Endodermal cell (in vitro differentiated cells): ENCODE results near the gene TUBA3D. TPM values are rescaled to one million over a fixed set of nuclear protein-coding genes. Genes with fewer than 3 reads are reported as not detected.
"Not testable (repeated sequence)": the region's sequence is repeated elsewhere in the genome, so short reads cannot be mapped to it uniquely, and the experiment has no call there.

Source experiments
- DNase-seq: peaks from one replicate; pipeline ENCODE4 v3.0.0-alpha.2; 2017
- H3K27ac ChIP-seq: 2 replicates; pipeline ENCODE4 v1.5.1; 2013; ENCODE audit warnings: mild to moderate bottlenecking, low read depth, low read length, moderate library complexity
- H3K27me3 ChIP-seq: 2 replicates; pipeline ENCODE4 v1.6.1; 2013; ENCODE audit warnings: mild to moderate bottlenecking, low read length, moderate library complexity; ENCODE audit not compliant: insufficient read depth, control insufficient read depth, poor library complexity, severe bottlenecking
- H3K36me3 ChIP-seq: 2 replicates; pipeline ENCODE4 v1.7.0; 2013; ENCODE audit warnings: mild to moderate bottlenecking, low read length, moderate library complexity; ENCODE audit not compliant: control insufficient read depth, insufficient read depth
- H3K4me1 ChIP-seq: one replicate; pipeline ENCODE4 v1.7.0; 2013; ENCODE audit warnings: low read length; ENCODE audit not compliant: control insufficient read depth, insufficient read depth
- H3K4me3 ChIP-seq: 2 replicates; pipeline ENCODE4 v1.5.1; 2013; ENCODE audit warnings: mild to moderate bottlenecking, low read length, moderate library complexity
- H3K9ac ChIP-seq: 2 replicates; pipeline ENCODE4 v1.6.1; 2013; ENCODE audit warnings: mild to moderate bottlenecking, low read length, moderate library complexity; ENCODE audit not compliant: poor library complexity, severe bottlenecking; ENCODE audit errors: extremely low read depth
- H3K9me3 ChIP-seq: 2 replicates; pipeline ENCODE4 v1.6.1; 2013; ENCODE audit warnings: mild to moderate bottlenecking, low read length, moderate library complexity; ENCODE audit not compliant: control insufficient read depth
- H3K27ac Mint-ChIP-seq: 2 replicates; pipeline ENCODE4 v1.8.0; 2020; ENCODE audit warnings: mixed read lengths
- H3K27me3 Mint-ChIP-seq: 2 replicates; pipeline ENCODE4 v1.8.0; 2021; ENCODE audit warnings: mild to moderate bottlenecking, mixed read lengths; ENCODE audit not compliant: insufficient read depth
- H3K36me3 Mint-ChIP-seq: 2 replicates; pipeline ENCODE4 v1.8.0; 2020; ENCODE audit warnings: low read depth, mixed read lengths
- H3K4me1 Mint-ChIP-seq: 2 replicates; pipeline ENCODE4 v1.8.0; 2020; ENCODE audit warnings: mixed read lengths
- H3K4me3 Mint-ChIP-seq: 2 replicates; pipeline ENCODE4 v1.8.0; 2020; ENCODE audit warnings: mild to moderate bottlenecking, moderate library complexity, mixed read lengths
- H3K9me3 Mint-ChIP-seq: 2 replicates; pipeline ENCODE4 v1.8.0; 2020; ENCODE audit warnings: mild to moderate bottlenecking, mixed read lengths
- CTCF ChIP-seq: fragments of 200-600 bp; sonication (generic); conservative IDR thresholded peaks from 2 replicates; pipeline ENCODE4 v1.5.0; 2021; ENCODE audit warnings: antibody characterized with exemption, mild to moderate bottlenecking
- WGBS, 2 experiments: methylation state at CpG; one replicate each; pipeline versions ENCODE4 v1.1.5 to v1.1.7; 2013; ENCODE audit warnings: missing lambda C conversion rate in 2 of 2, mixed read lengths in 1 of 2; ENCODE audit not compliant: insufficient coverage in 1 of 2, insufficient read length in 1 of 2; 5-methylcytosine and 5-hydroxymethylcytosine counted together
- total RNA-seq, 2 donors: library from RNA; stranded (reverse); fragmentation: NEBNext Ultra II Directional in 1 of 2; extraction: Animal tissue kit (Norgen Biotek cat#: 25700) in 1 of 2; gene quantifications; 2 replicates in 1 of 2; 3 replicates in 1 of 2; pipeline ENCODE4 v1.2.1, GENCODE V29; 2021

The TUBA3D gene
- total RNA-seq, 2 donors from 2014 or later, result not detected

- H3K27ac Mint-ChIP-seq, H3K36me3 Mint-ChIP-seq, H3K27ac ChIP-seq, H3K27me3 ChIP-seq, H3K36me3 ChIP-seq, H3K4me3 Mint-ChIP-seq, DNase-seq, H3K9ac ChIP-seq, H3K4me1 Mint-ChIP-seq, H3K4me3 ChIP-seq, H3K9me3 Mint-ChIP-seq, H3K4me1 ChIP-seq, H3K27me3 Mint-ChIP-seq, H3K9me3 ChIP-seq: not testable (repeated sequence)
- 94 to 97% methylated on average over 43 to 89 of the region's 90 CpGs for WGBS, 2 experiments
These were observed 31.0 kb upstream of the TUBA3D start for GRCh38 chr2:131444736-131445514.

GRCh38 chr2:131445515-131445797 is 30.5 kb upstream of the TUBA3D start:
- not testable (repeated sequence) for H3K9me3 ChIP-seq, H3K27ac Mint-ChIP-seq, H3K4me3 Mint-ChIP-seq, H3K4me1 ChIP-seq, H3K36me3 ChIP-seq, DNase-seq, H3K4me3 ChIP-seq, H3K9me3 Mint-ChIP-seq, H3K27ac ChIP-seq, H3K27me3 Mint-ChIP-seq, H3K27me3 ChIP-seq, H3K9ac ChIP-seq, H3K4me1 Mint-ChIP-seq, H3K36me3 Mint-ChIP-seq
- WGBS, 2 experiments, result 97% methylated on average over 21 of the region's 21 CpGs; no CpG with 5 or more reads in 1 of the 2 experiments

- Mint-ChIP-seq H3K4me3 (no peak overlapping the region), H3K27me3 (peaks cover 8% of the 10 kb centered on the region), H3K36me3 (no peaks in the 10 kb centered on the region), H3K4me1 (no peaks in the 10 kb centered on the region), H3K9me3 (peaks cover 1% of the 10 kb centered on the region), H3K27ac (no peak overlapping the region)
- Histone ChIP-seq H3K36me3 (no peaks in the 10 kb centered on the region), H3K9ac (no peak overlapping the region), H3K27me3 (no peaks in the 10 kb centered on the region), H3K27ac (no peak overlapping the region), H3K9me3 (no peaks in the 10 kb centered on the region), H3K4me3 (no peak overlapping the region), H3K4me1 (no peaks in the 10 kb centered on the region)
- DNase-seq, result no peak
- TF ChIP-seq CTCF, result no peak
- 96 to 100% methylated on average over 4 to 19 of the region's 19 CpGs for WGBS, 2 experiments
These were observed 30.0 kb upstream of the TUBA3D start for GRCh38 chr2:131445896-131446295.

- H3K4me1 Mint-ChIP-seq, H3K27ac Mint-ChIP-seq, H3K36me3 Mint-ChIP-seq, H3K27me3 ChIP-seq, H3K9me3 Mint-ChIP-seq, H3K27ac ChIP-seq, H3K4me3 Mint-ChIP-seq, H3K4me3 ChIP-seq, H3K4me1 ChIP-seq, H3K9ac ChIP-seq, DNase-seq, H3K9me3 ChIP-seq, H3K27me3 Mint-ChIP-seq, H3K36me3 ChIP-seq: not testable (repeated sequence)
- 91 to 97% methylated on average over 7 of the region's 9 CpGs for WGBS, 2 experiments
These were observed 27.9 kb upstream of the TUBA3D start for GRCh38 chr2:131447981-131448380.

GRCh38 chr2:131451265-131451949 is 24.5 kb upstream of the TUBA3D start:
- 91 to 100% methylated on average over 1 to 7 of the region's 10 CpGs for WGBS, 2 experiments
- not testable (repeated sequence) for H3K4me1 ChIP-seq, H3K27ac Mint-ChIP-seq, H3K9ac ChIP-seq, H3K27me3 ChIP-seq, H3K4me3 Mint-ChIP-seq, H3K4me3 ChIP-seq, DNase-seq, H3K9me3 Mint-ChIP-seq, H3K36me3 ChIP-seq, H3K4me1 Mint-ChIP-seq, H3K27me3 Mint-ChIP-seq, H3K9me3 ChIP-seq, H3K36me3 Mint-ChIP-seq, H3K27ac ChIP-seq

GRCh38 chr2:131454914-131455313 is 21.0 kb upstream of the TUBA3D start:
- H3K36me3 ChIP-seq, DNase-seq, H3K36me3 Mint-ChIP-seq, H3K4me3 ChIP-seq, H3K27ac ChIP-seq, H3K9me3 Mint-ChIP-seq, H3K4me3 Mint-ChIP-seq, H3K4me1 Mint-ChIP-seq, H3K4me1 ChIP-seq, H3K27ac Mint-ChIP-seq, H3K27me3 Mint-ChIP-seq, H3K27me3 ChIP-seq, H3K9me3 ChIP-seq, H3K9ac ChIP-seq: not testable (repeated sequence)
- WGBS, 2 experiments, result no CpG with 5 or more reads among the region's 2 CpGs
